Fibroblast of the aortic adventitia (primary cell): ENCODE measurements around the gene ABT1. TPM values are rescaled to one million over a fixed set of nuclear protein-coding genes. Genes with fewer than 3 reads are reported as not detected.

Source experiments
- DNase-seq: peaks from one replicate; pipeline ENCODE4 v3.0.0-alpha.2; 2010; ENCODE audit warnings: low read depth
- H3K4me3 ChIP-seq: 2 replicates; pipeline ENCODE4 v1.5.1; 2011; ENCODE audit warnings: low read depth, mild to moderate bottlenecking, control low read depth, low read length, moderate library complexity
- CTCF ChIP-seq: IDR thresholded peaks from 2 replicates; pipeline ENCODE4 v1.5.1; 2011; ENCODE audit warnings: mild to moderate bottlenecking, low read length, control low read depth, inconsistent platforms; ENCODE audit not compliant: insufficient read depth
- total RNA-seq: library from RNA; depleted of rRNA; stranded (reverse); fragments of >200 nt; gene quantifications from 2 replicates; pipeline ENCODE4 v1.2.3, GENCODE V29; 2012; ENCODE audit warnings: low replicate concordance

Gene ABT1
- total RNA-seq, 1 donor: 10.0 TPM

GRCh38 chr6:26646074-26646473 is 49.3 kb downstream of the ABT1 start:
- no peak for DNase-seq
- TF ChIP-seq CTCF: no peak
- H3K4me3 ChIP-seq: no peak overlapping the region

Other genes with a start within 250 kb of the ABT1 start
- 19.2 and 26.3 TPM in 2 replicates for gene BTN3A2, start 231.8 kb upstream of the ABT1 start, total RNA-seq
- 7.5 and 10.2 TPM in 2 replicates for gene BTN2A2, start 213.8 kb upstream of the ABT1 start, total RNA-seq
- gene BTN3A1, start 194.7 kb upstream of the ABT1 start, total RNA-seq: 24.0 and 83.6 TPM in 2 replicates
- 17.7 and 20.5 TPM in 2 replicates for gene BTN3A3, start 156.4 kb upstream of the ABT1 start, total RNA-seq
- gene BTN2A1, start 139.0 kb upstream of the ABT1 start, total RNA-seq: 11.7 and 17.9 TPM in 2 replicates
- gene BTN1A1, start 96.7 kb upstream of the ABT1 start, total RNA-seq: not detected in 2 replicates
- gene HMGN4, start 58.6 kb upstream of the ABT1 start, total RNA-seq: 32.7 and 50.3 TPM in 2 replicates
- gene ZNF322, start 62.8 kb downstream of the ABT1 start, total RNA-seq: 15.5 and 21.6 TPM in 2 replicates